NCI-H128 (cell line): ENCODE measurements around the gene PRPF19.

Experiments used
- DNase-seq: peaks from one replicate; lab custom pipeline; 2025; ENCODE audit not compliant: unreplicated experiment; lab: John Stamatoyannopoulos, UW

Gene PRPF19

GRCh38 chr11:60924110-60924905 is 17.9 kb upstream of the PRPF19 start, which contains the start of gene TMEM132A:
Gene TMEM132A, plus strand, starts transcription at chr11:60924460. Its CDS starts 174 bp downstream, at chr11:60924634.
- DNase-seq: peak; percentile 48

GRCh38 chr11:60923800-60924109 is 17.4 kb upstream of the PRPF19 start:
- DNase-seq: no peak

- no peak for DNase-seq
Observed at GRCh38 chr11:60923326-60923725, 16.9 kb upstream of the PRPF19 start.

- no peak for DNase-seq
Observed at GRCh38 chr11:60922906-60923305, 16.5 kb upstream of the PRPF19 start.

GRCh38 chr11:60921777-60922335 is 15.5 kb upstream of the PRPF19 start:
- DNase-seq: no peak

- no peak for DNase-seq
Observed at GRCh38 chr11:60921259-60921658, 14.9 kb upstream of the PRPF19 start.

GRCh38 chr11:60919956-60920355 is 13.6 kb upstream of the PRPF19 start:
- no peak for DNase-seq

- no peak for DNase-seq
Observed at GRCh38 chr11:60919320-60919719, 12.9 kb upstream of the PRPF19 start.

GRCh38 chr11:60918939-60919265 is 12.5 kb upstream of the PRPF19 start:
- no peak for DNase-seq

- no peak for DNase-seq
Observed at GRCh38 chr11:60918251-60918938, 12.0 kb upstream of the PRPF19 start.

GRCh38 chr11:60917267-60917666 is 10.9 kb upstream of the PRPF19 start:
- no peak for DNase-seq

- DNase-seq: no peak
Observed at GRCh38 chr11:60916669-60917206, 10.4 kb upstream of the PRPF19 start.

- DNase-seq: no peak
Observed at GRCh38 chr11:60915248-60915914, 9.0 kb upstream of the PRPF19 start.

- DNase-seq: no peak
Observed at GRCh38 chr11:60914633-60915247, 8.4 kb upstream of the PRPF19 start.

GRCh38 chr11:60913793-60914632 is 7.6 kb upstream of the PRPF19 start, which contains the start of gene TMEM109:
Gene TMEM109, plus strand, starts transcription at chr11:60914158. Its CDS starts 5,536 bp downstream, at chr11:60919694.
- DNase-seq: peak; percentile 94

GRCh38 chr11:60912851-60913528 is 6.6 kb upstream of the PRPF19 start:
- no peak for DNase-seq

- DNase-seq: no peak
Observed at GRCh38 chr11:60912223-60912850, 6.0 kb upstream of the PRPF19 start.

GRCh38 chr11:60910711-60911380 is 4.5 kb upstream of the PRPF19 start:
- no peak for DNase-seq
